HG03439 (cell line): ENCODE results near the gene CPED1.

ENCODE experiments used
- ATAC-seq: cut with Tn5 transposase; IDR thresholded peaks from one replicate; pipeline ENCODE4 v1.9.1; 2021; ENCODE audit warnings: mild to moderate bottlenecking, moderate library complexity; ENCODE audit not compliant: unreplicated experiment

CPED1 gene

DNA sequence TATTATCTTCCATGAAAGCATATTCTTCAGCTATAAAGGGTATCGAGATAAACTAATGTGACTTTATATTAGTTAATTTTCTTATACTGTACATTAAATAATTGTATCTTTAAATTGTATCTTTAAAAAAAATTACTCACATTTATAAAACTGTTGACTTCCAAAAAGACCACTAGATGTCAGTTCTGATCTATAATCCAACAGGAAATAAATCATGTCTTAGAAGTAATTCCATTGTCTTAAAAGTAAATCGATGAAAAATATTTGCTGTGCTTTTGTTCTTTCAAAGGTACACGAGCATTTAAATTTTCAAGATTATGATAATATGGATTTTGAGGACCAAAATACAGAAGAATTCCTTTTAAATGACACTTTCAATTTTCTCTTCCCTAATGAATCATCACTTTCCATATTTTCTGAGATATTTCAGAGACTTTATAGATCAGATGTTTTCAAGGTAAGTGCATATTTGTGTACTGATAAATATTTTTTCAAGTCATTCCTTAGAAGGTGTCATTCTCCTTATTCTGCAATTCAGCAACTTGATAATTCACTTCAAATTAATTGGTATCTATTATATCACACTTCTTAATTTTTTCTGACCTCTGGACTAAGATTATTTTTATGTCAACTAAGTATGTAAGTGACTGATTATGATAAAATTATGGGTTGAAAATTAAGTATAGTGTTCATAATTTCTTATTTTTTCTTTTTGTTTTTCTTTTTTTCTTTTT lies 138.5 kb downstream of the CPED1 start:
- no peak for ATAC-seq

GRCh38 chr7:121132940-121133339 lies 144.4 kb downstream of the CPED1 start:
- ATAC-seq: no peak

- ATAC-seq: no peak
Observed at GRCh38 chr7:121133444-121133843, 144.9 kb downstream of the CPED1 start.

DNA sequence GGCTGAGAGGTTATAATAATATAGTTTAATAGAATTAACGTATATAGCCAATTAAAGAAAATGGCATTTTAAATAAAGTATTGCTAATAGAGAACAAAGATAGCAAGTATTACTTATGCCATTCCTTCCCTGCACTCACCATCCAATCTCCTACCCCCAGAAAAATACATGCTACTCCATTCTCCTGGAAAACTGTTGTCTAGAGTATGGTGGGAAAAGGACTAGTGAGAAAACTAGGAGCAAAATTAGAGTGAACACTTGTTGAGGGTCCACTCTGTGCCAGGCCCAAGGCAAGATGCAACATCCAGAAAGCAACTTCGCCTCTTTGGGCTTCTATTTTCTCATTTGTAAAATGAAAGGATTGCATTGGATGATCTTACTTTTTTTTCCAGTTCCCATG lies 149.1 kb downstream of the CPED1 start:
- no peak for ATAC-seq

GRCh38 chr7:121138262-121138933 lies 149.9 kb downstream of the CPED1 start:
- ATAC-seq: peak; percentile 100

- ATAC-seq: no peak
Observed at GRCh38 chr7:121139427-121139826, 150.9 kb downstream of the CPED1 start.

DNA sequence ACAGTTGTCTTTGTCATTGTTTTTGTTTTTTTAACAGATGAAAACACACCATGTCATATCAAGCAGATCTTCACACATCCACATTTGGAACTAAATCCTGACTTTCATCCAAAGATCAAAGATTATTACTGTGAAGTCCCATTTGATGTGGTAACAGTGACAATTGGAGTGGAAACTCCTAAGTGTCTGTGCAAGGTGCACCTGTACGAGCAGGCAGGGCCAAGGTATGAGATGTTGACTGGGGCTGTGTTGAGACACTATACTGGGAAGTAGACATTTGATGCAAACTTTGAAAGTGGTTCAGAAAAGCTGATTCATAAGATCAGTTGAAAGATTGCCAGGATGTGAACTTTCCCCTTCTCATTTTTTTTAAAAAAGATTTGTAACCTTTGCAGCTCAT lies 152.3 kb downstream of the CPED1 start:
- no peak for ATAC-seq

DNA sequence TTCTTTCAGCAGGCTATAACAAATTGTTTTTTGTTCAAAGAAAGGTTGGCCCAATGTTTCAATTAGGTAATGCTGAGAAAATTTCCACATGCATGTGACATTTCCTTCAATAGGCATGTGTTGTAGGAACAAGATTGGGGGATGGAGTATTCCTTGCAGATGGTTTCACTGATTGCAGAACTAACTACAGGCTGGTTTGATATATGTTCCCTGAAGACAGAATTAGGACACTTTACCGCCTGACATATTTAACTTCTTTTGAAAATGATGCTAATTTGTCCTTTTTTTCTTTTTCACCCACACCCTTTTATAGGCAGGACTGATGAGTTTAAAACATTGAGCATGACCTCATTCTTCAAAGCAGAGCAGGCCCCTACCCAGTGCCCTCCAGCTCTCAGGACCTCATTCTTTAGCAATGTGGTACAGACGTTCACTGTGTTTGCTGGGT lies 163.3 kb downstream of the CPED1 start:
- no peak for ATAC-seq

DNA sequence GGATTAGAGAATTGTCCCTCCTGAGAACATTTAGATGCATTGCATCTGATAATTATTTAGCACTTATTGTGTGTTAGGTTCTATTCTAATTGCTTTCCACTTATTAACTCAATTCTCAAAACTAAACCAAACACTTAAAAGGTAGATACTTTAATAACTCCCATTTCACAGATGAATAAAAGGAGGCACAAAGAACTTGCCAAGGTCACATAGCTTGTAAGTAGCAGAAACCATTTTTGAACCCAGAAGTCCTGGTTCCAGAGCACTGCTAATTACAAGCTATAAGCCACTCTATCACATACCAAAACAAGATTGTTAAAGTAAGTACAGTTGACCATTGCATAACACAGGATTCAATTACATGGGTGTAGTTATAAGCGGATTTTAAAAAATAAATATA lies 164.9 kb downstream of the CPED1 start:
- no peak for ATAC-seq

DNA sequence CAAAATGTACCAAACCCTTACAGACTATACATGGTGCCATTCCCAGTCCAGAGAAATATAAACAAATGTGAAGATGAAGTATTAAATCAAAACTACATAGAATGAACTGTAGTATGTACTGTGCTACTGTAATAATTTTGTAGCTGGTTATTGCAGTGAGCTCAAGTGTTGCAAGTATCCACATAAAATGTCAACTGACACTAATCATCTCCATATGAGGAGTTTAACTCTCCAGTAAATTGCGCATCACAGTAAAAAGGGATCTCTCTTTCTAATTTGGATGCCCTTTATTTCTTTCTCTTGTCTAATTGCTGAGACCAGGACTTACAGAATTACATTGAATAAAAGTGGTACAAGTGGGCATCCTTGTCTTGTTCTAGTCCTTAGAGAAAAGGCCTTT lies 165.5 kb downstream of the CPED1 start:
- ATAC-seq: no peak

GRCh38 chr7:121156825-121157224 lies 168.3 kb downstream of the CPED1 start:
- ATAC-seq: no peak

DNA sequence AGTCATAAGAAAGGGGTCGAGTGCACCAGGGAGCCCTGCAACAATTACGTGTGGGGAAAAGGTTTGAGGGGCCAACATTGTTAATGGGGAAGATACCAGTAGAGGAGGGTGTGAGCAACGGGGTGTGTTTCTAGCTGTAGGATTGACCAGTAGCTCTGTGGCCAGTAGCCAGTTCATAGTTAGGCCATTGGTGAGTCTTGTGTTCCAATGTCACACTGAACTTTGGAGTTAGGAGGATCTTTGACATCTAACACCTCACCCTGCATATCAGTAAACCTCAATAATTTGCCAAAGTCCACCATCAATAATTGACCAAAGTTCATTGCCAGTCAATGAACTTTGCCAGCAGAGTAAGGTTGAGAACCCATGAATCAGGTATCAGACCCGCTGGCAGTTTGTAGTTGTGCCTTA lies 168.8 kb downstream of the CPED1 start:
- ATAC-seq: no peak

DNA sequence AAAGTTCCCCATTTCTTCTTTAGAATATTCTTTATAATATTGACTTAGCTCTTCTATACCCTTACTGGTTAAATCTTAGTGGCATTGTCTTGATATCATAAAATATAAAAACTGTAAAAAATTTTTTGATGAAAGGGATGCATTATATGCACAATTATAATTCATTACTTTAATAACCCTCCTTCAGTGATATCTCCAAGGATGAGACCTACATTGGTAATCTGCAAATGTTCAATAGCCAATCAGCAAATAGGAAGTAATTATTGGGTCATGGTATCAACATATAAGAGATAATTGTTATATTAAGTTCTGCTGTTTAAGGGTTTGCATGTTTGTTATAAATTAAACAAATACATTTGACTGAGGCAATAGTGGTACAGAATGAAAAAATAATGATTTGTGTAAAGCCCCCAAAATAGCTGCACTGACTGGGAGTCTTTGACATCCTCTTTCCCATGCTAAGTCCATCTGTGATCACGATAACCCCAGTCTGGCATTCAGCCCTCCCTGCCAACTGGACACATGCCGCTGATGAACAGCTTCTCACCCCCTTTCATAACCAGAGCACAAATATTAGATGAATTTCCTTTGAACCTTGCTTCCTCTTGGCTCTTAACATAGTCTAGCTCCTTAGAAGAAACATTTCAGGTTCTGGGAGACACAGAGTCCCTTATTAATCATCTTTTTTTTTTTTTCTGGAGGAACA lies 169.5 kb downstream of the CPED1 start:
- ATAC-seq: no peak

DNA sequence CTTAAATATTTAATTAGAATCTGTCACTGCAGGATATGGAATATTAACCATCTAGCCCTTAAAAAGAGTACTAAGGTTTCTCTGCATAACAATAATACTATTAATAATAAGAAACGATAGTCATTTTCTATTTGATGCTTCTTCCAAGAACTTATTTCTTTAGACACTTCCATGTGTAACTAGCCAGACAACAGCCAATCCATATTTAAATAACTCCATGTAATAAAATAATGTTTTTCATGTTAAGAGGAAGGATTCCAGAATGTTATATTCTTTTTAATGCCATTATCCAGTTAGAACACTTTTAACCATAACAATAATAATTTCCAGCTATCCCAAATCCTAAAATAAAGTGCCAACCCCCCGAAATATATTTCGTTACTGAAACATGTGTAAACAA lies 170.2 kb downstream of the CPED1 start:
- no peak for ATAC-seq

DNA sequence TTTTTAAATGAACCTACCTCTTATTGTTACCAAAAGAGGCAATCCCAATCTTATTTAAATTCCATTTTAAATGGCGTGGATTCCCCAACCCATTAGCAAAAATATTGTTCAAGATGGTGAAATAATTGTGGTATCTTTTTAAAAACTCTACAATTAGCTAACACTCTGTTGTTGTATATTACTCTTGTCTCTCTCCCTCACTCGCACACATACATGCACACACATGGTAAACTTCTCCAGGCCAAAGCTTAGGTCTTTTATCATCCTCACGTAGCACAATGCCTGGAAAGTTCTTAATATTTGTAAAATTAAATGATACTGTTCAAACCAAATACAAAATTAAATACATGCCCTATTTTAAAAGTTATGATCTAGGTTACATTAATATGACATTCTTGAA lies 171.0 kb downstream of the CPED1 start:
- ATAC-seq: no peak

- ATAC-seq: no peak
Observed at GRCh38 chr7:121160150-121161008, 171.9 kb downstream of the CPED1 start.

GRCh38 chr7:121163699-121164098 lies 175.2 kb downstream of the CPED1 start:
- ATAC-seq: no peak

DNA sequence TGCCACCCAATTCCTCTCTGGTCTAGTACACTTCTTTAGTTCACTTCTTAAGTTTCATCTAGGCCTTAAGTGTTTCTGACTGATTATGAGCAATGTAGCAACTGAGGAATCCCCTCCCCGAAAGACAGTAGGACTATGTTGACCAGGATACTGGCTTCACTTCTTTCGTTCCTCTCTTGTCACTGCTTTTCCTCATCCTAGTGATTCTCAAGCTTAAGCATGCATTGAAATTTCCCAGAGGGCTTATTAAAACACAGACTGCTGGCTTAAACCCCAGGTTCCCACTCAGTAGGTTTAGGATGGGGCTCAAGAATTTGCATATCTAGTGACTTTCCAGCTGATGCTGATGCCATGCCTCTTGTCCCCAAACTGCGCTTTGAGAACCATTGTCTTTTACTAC lies 175.7 kb downstream of the CPED1 start:
- ATAC-seq: no peak

- ATAC-seq: no peak
Observed at GRCh38 chr7:121166916-121167315, 178.4 kb downstream of the CPED1 start.

- ATAC-seq: no peak
Observed at GRCh38 chr7:121167971-121168370, 179.5 kb downstream of the CPED1 start.

DNA sequence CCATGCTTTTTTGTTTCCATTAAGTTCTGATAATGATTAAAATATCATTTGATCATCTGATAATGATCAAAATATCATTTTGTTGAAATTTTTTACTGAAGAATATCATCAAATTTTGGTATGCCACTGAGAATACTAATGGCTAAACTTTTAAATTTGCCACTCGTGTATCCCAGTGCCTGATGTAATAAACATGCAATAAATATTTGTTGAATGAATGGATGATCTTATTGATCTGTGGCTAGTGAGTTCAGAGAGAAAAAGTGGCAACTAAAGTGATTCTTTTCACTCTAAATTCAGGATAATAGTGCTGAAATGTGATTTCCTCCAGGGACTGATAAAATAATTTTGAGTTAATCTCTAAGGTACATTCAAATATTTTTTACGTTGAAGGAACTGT lies 181.0 kb downstream of the CPED1 start:
- no peak for ATAC-seq
